GM12891 (cell line): ENCODE measurements around the gene GYG2.
"Not testable (repeated sequence)": the region's sequence is repeated elsewhere in the genome, so short reads cannot be mapped to it uniquely, and the experiment has no call there.

Experiments
- DNase-seq: peaks from one replicate; pipeline ENCODE4 v3.0.0; 2011; ENCODE audit warnings: low spot score; ENCODE audit not compliant: insufficient read length
- FAIRE-seq: peaks from 2 replicates; lab custom pipeline; 2011; peaks lifted over from hg19 to GRCh38; lab: Jason Lieb, UNC
- PAX5 ChIP-seq: IDR thresholded peaks from 2 replicates; pipeline ENCODE4 v1.6.1; 2011; ENCODE audit warnings: low read length, moderate library complexity, mild to moderate bottlenecking; ENCODE audit not compliant: insufficient read depth, severe bottlenecking
- POLR2A ChIP-seq: IDR thresholded peaks from 2 replicates; pipeline ENCODE4 v1.6.1; 2011; ENCODE audit warnings: low read depth, low read length, control low read depth
- POLR2AphosphoS5 ChIP-seq: IDR thresholded peaks from 2 replicates; pipeline ENCODE4 v1.6.1; 2011; ENCODE audit warnings: low read depth, low read length, control low read depth
- POU2F2 ChIP-seq: IDR thresholded peaks from 2 replicates; pipeline ENCODE4 v1.6.1; 2011; ENCODE audit warnings: low read depth, mild to moderate bottlenecking, control low read depth, low read length, moderate library complexity
- SPI1 ChIP-seq: IDR thresholded peaks from 2 replicates; pipeline ENCODE4 v1.6.1; 2011; ENCODE audit warnings: low read depth, low read length, control low read depth
- TAF1 ChIP-seq: IDR thresholded peaks from 2 replicates; pipeline ENCODE4 v1.6.1; 2011; ENCODE audit warnings: low read depth, low read length, control low read depth

The GYG2 gene

GRCh38 chrX:2879670-2880069, 50.9 kb downstream of the GYG2 start:
- no peak for FAIRE-seq
- no peak for DNase-seq
- TF ChIP-seq SPI1 (no peak), POLR2AphosphoS5 (no peak), POU2F2 (no peak), PAX5 (no peak), TAF1 (no peak)

- DNase-seq: no peak
- no peak for FAIRE-seq
- TF ChIP-seq POLR2AphosphoS5 (no peak), PAX5 (no peak)
Observed at GRCh38 chrX:2883770-2884169, 55.0 kb downstream of the GYG2 start.

GRCh38 chrX:2888309-2888708, 59.6 kb downstream of the GYG2 start:
- TF ChIP-seq PAX5 (no peak), SPI1 (no peak), POLR2AphosphoS5 (no peak), POU2F2 (no peak), POLR2A (no peak), TAF1 (no peak)
- DNase-seq (no peak), FAIRE-seq (no peak)

GRCh38 chrX:2889045-2889605, 60.4 kb downstream of the GYG2 start:
- TF ChIP-seq PAX5 (no peak), POLR2A (no peak), POU2F2 (no peak), TAF1 (no peak), POLR2AphosphoS5 (no peak), SPI1 (no peak)
- no peak for DNase-seq
- FAIRE-seq: no peak

GRCh38 chrX:2889706-2890490, 61.2 kb downstream of the GYG2 start:
- not testable (repeated sequence) for DNase-seq
- peak; percentile 93 for FAIRE-seq

- not testable (repeated sequence) for FAIRE-seq, DNase-seq
Observed at GRCh38 chrX:2890536-2891460, 62.1 kb downstream of the GYG2 start.

GRCh38 chrX:2892816-2893215, 64.1 kb downstream of the GYG2 start:
- DNase-seq: no peak
- FAIRE-seq: no peak
- TF ChIP-seq PAX5 (no peak), POLR2AphosphoS5 (no peak)

GRCh38 chrX:2894885-2895292, 66.2 kb downstream of the GYG2 start:
- TF ChIP-seq SPI1: no peak
- no peak for TF ChIP-seq PAX5
- no peak for TF ChIP-seq POLR2A
- no peak for TF ChIP-seq TAF1
- no peak for TF ChIP-seq POLR2AphosphoS5
- TF ChIP-seq POU2F2: no peak
- FAIRE-seq: no peak
- no peak for DNase-seq

- DNase-seq: no peak
- no peak for FAIRE-seq
- TF ChIP-seq SPI1 (no peak), PAX5 (no peak)
Observed at GRCh38 chrX:2897311-2897689, 68.6 kb downstream of the GYG2 start.

GRCh38 chrX:2897690-2898623, 69.2 kb downstream of the GYG2 start:
- not testable (repeated sequence) for DNase-seq, FAIRE-seq
